GM19452 (cell line): ENCODE measurements around the gene MELTF.

Experiments used
- ATAC-seq: cut with Tn5 transposase; IDR thresholded peaks from one replicate; pipeline ENCODE4 v1.9.1; 2021; ENCODE audit not compliant: unreplicated experiment

The MELTF gene

DNA sequence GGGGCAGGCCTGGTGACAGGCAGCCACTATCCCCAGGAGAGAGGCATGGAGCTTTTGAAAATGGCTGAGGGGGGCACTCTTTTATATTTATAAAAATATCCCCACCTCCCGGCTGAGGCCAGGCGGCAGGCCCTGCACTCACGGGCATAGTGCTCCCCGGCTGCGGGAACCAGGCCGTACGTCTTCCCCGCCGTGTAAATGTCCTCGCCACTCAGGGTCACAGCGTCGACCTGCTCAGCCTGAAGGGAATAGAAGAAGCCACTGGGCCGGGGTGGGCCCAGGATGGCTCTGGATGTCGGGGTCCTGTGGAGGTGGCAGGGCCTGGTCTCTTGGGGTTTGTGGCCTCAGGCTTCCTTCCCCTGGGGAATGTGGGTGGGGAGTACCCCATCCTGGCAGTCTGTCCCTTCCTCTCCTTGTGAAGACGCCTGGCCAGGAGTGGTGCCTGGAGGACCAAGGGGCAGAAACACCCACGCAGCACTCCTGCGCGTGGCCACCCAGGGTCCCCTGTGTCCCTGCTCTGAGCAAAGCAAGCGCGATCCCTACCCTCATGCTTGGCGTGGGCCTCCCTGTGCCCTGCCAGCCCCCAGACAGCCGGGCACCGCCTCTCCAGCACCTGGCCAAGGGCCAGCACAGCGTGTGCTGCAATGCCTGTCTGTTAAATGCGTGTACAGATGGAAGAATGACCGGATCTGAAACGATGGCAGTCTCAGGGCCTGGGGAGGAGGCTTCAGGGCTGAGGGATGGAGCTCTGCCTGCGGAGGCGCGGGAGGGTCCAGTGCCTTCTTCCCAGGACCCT lies 18.9 kb downstream of the MELTF start:
- no peak for ATAC-seq

DNA sequence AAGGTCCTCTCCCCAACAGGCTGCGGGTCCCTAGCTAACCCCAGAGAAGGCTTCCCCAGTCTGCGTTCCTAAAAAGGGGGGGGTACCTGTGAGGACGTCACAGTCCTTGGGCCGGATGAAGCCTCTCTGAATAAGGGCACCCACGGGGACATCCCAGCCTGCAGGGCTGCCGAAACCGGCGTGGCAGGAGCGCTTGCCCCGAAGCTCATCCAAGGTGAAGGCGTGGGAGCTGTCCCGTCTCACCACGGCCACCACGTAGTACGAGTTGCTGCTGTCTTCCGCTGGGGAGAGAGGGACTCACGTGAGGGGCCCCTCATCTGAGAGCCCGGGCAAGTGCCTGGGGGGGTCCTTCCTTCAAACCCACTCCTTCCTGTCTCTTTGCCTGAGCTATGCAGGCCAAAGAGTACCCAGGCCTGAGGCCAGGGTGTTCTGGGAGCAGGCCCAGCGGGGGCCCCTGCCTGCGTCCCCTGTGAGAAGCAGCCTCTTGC lies 20.0 kb downstream of the MELTF start:
- no peak for ATAC-seq

DNA sequence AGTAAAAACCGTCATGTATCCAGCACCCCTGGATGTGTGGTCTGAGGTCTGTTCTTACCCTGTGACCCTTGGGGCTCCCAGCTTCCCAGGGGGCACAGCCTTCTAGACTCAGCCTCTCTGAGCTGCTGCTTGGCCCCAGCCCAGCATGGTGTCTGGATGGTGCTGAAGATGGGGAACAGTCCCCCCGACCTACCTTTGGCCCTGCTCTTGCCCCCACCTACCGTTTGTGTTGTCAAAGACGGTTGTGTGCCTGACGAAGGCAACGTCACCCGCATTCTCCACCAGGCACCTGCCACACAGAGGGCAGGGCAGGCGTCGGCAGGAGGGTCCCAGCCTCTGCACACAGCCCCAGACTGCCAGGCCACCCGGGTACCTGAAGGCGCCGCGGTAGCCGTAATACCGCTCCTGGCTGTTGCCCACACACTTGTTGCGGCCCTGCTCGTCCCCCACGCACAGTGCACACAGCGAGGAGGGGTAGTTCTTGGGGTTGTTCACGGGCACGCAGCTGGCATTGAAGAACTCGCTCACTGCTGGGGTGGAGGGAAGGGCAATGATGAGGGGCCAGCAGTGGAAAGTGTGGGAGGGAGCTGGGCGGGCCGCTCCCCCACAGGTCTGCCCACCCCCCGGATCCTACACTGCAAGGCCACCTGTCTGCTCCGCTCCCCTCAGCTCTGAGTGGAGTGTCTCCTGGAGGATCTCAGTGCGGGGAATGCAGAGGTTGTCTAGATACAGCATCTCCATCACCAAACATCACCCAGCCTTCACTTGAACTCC lies 21.0 kb downstream of the MELTF start:
- no peak for ATAC-seq

DNA sequence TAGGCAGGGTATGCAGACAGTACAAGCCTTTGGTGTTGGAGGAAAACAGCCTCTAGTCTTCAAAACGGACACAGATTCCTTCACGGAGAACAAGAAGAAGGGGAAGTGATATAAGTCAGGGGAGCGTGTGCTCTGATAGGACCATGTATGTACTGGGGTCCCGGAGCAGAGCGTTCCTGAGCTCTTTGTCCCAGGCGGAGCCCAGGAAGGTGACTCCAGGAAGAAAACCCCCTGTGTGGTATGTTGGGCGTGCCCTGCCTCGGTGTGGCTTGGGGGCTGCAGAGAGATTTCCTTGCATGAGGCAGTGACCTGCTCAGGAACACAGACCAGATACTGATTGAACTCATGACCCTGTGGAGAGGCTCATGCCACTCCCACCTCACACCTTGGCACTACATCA lies 21.7 kb downstream of the MELTF start:
- no peak for ATAC-seq

DNA sequence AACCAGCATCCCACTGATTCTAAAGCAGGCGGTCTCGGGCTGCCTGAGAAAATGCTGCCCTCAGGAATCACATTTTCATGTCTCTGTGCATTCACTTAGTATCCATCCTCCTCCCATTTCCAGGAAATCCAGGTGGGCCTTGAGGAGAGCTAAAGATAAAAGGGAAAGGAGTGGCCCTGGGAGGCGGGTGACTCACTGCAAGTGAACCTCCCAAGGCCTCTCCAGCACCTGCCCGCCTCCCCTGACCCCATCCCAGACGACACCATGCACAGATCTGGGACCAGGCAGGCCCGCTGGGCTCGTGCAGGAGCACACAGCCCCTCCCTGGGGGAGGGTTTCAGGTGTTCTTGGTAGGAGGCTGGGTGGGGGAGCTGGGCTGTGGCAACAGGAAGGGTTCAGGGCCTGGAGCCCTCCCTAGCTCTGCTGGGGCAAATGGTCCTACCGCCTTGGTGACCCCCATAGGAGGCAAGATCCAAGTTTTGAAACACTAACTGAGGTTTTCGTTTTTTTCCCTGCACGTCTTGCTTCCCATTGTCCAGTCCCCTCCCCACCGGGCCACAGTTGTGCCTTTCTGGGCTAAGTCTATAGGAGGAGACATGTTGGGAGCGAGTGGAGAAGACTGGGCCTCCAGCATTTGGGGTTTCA lies 22.2 kb downstream of the MELTF start:
- ATAC-seq = no peak

DNA sequence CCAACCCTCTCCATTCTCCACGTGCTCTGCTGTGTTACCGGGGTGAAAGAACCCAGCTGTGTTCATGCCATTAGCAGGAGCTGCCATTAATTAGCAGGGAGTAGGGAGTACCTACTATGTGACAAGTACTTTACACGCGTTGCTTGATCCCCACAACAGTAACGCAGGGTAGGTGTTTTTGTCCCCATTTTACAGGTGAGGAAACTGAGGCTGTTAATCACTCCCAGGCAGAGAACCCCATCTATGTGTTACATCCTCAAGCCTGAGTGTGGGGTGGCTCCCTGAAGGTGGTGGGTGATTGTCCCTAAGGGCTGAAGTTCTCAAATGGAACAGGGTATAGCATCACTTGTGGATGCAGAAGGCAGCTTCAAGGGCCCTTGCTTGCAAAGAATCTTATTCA lies 22.8 kb downstream of the MELTF start:
- no peak for ATAC-seq

DNA sequence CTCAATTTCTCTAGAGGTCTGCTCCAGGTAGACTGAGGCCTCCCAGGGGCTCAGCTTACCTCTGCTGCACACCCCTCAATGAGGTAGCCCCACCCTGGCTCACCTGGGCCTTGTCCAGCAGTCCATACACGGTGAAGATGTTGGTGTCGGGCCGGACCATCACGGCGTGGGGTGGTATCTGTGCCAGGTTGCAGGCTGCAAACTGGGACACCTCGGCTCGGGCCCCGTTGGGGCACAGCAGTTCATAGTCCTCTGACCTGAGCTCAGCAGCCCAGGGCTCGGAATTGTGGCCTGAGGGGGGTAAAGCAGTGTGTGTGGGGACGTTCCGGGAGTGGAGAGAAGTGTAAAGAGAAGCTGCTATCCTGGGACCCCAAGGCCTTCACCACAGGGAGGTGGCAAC lies 23.2 kb downstream of the MELTF start:
- no peak for ATAC-seq

DNA sequence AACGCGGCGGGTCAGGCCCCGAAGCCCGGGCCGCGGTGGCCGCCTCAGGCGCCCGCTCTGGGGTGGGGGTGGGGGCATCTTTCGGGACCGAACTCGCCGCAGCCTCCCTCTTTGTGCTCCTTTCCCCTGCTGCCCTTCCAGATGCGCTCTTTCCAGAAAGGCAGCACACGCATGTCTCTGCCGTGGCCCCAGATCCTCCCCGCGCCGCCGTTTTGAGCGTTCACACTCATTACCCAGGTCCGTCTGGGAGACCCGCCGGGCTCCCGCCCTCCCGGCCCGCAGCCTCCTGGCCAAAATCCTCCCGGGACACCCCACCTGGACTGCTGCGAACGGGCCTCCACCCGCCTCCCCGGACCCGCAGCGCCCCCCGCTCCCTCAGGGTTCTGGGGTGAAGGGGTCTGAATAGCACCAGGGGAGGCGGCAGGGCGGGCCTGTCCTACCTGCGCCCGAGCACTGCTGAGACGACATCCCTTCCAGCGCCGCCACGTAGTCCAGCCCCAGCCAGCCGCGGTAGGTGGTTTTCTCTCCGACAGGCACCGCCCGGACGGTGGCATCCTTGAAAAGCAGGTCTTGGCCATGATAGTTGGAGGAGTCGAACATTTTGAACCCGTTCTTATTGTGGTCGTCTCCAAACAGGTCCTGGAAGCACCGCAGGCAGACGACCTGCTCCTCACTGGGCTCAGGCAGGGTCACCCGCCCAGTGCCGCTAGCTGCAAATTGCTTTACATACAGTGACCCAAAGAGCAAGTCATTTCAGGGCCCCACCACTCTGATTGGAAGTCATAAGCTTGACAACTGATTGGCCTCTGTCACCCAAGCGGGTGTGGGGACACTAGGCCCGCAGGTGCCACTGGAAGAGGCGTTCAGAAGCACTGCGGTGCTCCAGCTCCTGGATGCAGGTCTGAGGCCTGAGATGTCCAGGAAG lies 25.9 kb downstream of the MELTF start:
- ATAC-seq = peak; percentile 4

DNA sequence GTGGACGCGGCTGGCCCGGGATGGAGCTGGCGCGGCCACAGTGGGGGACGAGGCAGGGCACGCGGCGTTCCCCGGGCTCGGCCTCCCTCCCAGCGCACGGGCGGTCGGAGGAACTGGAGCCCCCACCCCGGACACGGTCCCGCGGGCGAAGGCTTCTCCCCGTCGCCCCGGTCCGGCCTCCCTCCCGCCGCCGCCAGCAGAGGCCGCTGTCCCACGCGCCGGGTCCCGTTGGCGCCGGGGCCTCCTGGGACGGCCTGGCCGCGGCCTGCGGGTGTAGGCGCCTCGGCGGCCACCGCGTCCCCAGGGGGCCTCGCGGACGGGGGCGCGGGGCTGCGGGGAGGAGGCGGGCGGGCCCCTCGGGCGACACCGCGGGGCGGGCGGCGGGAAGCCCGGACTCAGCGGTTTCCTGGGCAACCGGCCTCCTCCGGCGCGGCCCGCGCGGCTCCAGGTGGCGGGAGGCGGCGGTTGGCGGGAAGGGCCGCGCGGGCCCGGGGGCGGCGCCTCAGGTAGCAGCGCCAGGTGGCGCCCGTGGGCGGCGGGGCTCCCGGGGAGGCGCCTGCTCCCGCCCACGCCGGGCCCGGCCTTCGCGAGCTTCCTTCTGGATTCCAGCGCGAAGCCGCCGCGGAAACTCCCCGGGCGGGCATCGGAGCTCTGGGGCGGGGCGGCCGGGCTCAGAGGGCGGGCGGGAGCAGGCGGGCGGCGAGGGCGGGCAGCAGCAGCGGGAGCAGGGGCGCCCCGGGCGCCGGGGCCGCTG lies 26.7 kb downstream of the MELTF start:
- ATAC-seq = peak; percentile 80

DNA sequence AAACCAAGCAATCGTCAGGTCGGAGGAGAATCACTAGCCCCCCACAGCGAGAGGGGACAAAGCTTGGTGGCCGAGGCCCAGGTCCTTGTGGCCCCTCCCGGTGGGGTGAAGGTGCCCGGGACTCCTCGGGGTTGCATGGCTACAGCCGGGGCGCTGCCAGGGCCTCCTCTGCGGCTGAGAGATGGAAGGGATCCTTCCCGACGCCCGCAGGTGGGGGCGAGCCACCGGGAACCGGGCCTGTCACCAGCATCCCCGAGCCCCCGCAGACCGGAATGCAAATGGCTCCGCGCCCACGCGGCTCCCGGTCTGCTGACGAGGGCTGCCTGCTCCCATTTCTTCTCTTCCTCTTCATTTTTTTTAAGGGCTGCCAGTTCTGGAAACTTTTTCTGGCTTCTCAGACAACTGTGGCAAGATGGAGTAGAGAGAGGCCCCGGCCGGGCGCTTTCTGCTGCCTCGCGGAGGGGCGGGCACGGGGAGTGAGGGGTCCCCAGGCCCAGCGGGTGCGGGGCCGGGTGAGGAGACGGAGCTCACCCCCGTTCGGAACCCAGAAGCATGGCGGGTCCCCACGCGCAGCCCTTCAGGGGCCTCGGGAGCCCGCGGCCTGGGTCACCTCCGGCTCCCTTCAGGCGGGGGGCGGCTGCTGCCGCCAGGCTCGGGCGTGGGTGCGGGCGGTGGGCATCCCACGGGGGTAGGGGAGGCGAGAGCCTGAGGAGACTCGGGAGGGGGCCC lies 27.5 kb downstream of the MELTF start:
- ATAC-seq = peak; percentile 13

DNA sequence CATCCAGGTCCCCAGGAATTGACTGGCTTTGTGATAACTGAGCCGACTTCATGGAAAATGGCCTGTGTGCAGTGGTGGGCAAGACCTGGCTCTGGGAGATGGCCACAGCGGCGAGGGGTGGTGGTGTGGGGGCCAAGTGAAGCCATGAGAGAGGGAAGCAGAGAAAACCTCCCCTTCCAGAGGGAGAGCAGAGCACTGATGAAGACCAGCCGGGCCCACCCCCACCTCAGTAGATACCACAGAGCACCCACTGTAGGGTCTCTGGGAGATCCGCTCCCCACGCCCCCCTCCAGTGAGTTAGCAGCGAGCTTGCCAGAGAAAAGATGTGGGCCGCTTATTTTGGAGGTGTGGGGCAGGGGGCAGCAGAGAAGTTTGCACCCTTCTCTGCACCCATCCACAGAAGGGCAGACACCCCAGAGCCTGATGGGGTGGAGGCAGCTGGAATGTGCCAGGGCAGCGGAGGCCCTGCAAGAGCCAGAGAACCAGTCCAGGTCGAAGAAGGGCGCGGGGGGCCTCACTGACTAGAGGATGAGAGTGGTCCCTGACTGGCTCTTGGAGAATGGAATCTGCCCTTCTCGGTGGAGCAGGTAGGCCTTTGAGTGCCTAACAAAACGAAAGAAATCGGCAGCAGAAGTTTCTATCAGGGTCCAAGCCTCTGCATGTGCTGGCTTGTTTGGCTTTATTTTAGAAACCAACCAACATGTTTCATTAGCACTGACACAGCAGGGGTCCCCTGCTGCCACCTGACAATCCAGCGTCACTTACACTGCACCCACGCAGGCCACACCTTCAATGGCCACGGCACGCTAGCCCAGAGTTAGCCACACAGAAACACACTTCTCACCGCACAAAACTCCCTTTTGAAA lies 28.3 kb downstream of the MELTF start:
- no peak for ATAC-seq

DNA sequence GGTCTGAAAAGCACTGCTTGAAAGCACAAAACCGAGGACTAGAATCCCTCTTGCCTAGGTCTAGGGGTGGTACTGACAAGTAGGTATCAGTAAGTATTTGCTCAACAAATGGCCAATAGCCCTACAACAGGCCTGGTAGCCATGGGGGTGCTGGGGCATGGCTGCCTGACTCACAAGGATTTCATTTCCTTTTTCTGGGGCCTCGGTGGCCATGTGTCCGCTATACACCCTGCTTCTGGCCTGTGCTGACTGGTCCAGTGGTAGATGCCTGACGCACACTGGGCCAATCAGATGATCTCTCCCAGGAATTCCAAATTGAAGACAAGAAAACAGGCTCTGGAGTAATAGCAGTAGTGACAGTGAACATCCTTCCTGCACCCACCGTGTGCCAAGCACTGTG lies 29.4 kb downstream of the MELTF start:
- ATAC-seq = no peak

DNA sequence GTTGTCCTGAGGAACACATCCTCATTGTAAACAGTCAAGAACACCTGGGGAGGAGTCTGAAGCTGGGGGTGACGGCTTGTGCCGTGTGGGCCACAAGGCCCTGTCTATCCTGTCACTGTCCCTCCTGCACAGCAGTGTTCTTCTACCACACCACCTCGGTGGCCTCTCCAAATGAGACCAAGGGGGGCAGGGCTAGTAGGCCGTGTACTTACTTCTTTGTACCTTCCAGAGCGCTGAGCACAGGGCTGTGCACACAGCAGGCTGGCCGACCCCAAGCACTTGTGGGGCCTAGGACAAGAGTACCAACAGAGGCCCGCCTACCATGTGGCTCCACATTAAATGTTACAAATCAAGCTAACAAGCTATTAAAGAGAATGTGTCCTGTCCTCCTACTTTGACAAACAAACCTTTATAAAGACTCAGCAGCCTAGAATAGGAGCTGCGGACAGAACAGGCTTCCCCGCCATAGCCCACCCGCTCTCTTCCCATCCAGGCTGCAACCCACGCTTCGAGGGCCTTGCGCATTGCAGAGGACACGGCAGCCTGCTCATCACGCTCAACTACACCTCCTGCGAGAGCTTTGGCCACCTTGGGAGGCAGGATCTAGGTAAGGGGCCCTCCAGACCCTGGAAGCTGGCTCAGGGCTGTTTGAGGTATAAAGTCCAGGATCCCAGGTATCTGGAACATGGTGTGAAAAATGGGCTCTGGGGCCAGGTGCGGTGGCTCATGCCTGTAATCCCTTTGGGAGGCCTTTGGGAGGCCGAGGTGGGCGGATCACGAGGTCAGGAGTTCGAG lies 30.5 kb downstream of the MELTF start:
- no peak for ATAC-seq

DNA sequence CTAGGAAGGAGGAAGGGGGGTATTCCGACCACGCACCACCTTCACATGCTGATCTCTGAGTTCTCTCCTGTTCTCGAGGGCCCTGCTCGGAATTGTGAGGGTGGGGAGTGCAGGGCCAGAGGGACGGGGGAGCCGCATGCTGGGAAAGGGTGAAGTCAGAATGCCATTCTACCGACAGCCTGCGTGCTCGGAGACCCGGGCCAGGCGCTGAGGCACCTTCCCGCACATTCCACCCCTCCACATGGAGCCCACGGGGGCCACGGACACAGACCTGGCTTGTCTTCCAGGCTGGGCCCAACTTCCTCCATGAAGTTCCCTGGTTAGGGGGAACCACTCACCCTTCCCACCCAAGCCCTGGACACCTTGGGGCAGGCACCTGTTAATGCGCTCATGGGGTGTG lies 32.3 kb downstream of the MELTF start:
- ATAC-seq = no peak

DNA sequence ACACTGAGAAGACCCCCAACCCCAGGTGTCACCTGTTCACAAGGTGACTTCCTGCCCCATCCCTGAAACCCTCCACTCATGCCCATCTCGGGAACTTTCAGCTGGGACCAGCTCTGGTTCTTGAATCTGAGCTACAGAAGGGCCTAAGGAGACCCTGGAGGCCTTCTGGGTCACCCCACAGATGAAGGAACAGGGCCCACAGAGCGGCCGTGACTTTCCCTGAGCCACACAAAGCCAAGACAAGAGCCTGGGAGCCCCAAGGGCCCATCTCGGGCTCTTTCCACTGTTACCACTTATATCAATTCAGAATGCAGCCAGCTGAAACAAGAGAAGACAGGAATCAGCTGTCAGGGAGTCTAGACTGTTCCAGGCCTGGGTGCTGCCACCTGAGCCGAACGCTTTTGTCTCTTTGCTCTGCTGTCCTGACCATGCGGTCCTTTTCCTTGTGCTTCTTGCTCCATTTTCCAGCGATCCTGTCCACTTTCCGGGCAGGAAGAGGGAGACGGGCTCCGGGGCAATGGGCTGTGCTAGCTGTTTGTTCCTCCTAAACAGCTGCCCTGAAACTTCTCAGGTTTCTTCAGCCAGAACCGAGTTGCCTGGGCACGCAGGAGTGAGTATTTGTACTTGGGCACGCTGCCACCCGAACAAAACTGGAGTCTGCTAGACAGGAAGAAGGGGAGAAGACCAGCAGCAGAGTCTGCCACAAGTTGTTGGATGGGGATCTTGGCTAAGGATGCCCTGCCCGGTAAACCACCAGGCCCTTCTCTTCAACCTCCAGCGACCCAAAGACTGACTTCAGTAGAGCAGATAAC lies 33.0 kb downstream of the MELTF start:
- ATAC-seq = no peak

DNA sequence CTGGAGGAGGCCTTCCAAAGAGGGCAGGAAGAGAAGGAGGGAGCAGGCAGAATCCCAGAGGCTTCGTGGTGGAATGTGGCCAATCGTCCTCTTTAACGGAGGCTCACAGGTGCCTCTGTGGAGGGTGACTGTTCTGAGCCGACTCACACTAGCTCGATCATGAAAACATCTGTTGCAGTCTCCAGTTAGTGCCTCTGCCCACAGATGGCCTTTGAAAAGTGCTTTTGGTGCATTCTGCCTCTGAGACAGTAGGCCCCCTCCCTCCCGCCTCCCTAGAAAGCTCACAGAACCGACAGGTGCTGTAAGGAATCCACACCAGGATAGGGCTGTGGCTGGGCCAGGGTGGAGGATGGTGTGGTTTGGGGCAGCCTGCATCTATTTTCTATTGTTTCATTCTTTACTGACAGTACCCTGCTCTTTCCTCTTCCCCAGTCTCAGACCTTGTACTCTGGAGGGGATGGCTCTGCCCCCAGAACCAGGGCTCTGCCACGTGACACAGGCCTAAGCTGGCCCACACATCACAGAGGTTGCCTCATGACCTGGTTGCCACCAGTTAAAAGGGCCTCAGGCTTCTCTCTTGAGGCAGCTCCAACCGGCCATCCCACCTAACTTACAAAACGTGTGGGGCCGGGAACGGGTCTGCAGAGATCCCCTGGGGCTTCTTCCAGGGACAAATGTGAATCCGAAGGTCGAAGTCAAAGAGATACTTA lies 33.8 kb downstream of the MELTF start:
- ATAC-seq = no peak
